ENCODE results near the gene ZNF425. TPM values are rescaled to one million over a fixed set of nuclear protein-coding genes. Genes with fewer than 3 reads are reported as not detected.

ZNF425 gene
- polyA plus RNA-seq, 3 donors = 0.15 to 0.17 TPM; not detected in 1

GRCh38 chr7:149153346-149153745 is 27.2 kb upstream of the ZNF425 start:
- Histone ChIP-seq H3K9me3 (replicated peaks in 1 of 2; ENCODE audit: control insufficient read depth in 1 of 2, insufficient read depth in 1 of 2, low read length in 2 of 2) (no peaks in the 10 kb centered on the region), H3K9ac (ENCODE audit: insufficient read depth, low read length, poor library complexity, severe bottlenecking) (no peak overlapping the region), H3K27ac (ENCODE audit: low read depth in 1 of 2, low read length in 2 of 2) (no peak overlapping the region), H3K79me2 (ENCODE audit: insufficient read depth, low read length) (peaks cover 66% of the 10 kb centered on the region), H3K4me1 (ENCODE audit: control insufficient read depth in 1 of 2, insufficient read depth in 2 of 2, low read length in 2 of 2) (peaks cover 6% of the 10 kb centered on the region in 2 donors), H4K20me1 (ENCODE audit: insufficient read depth, low read length) (peaks cover 32% of the 10 kb centered on the region), H3K4me2 (replicated peaks; ENCODE audit: extremely low read depth, low read length, poor library complexity, severe bottlenecking) (no peak overlapping the region), H3K36me3 (replicated peaks in 1 of 2; ENCODE audit: control insufficient read depth in 1 of 2, insufficient read depth in 2 of 2, low read length in 2 of 2) (peaks cover 21 to 48% of the 10 kb centered on the region in 2 donors), H3K4me3 (replicated peaks in 1 of 3; ENCODE audit: low read depth in 2 of 3, low read length in 3 of 3) (no peak overlapping the region), H2AFZ (ENCODE audit: insufficient read depth, low read depth, low read length, poor library complexity, severe bottlenecking) (no peak overlapping the region), H3K27me3 (ENCODE audit: control insufficient read depth in 2 of 2, insufficient read depth in 2 of 2, low read length in 2 of 2) (no peaks in the 10 kb centered on the region)
- Mint-ChIP-seq H3K27ac (no peak overlapping the region), H3K4me1 (peaks cover 9% of the 10 kb centered on the region), H3K36me3 (peaks cover 38 to 61% of the 10 kb centered on the region in 2 donors), H3K9me3 (peaks cover 0 to 3% (median 0%) of the 10 kb centered on the region in 7 donors), H3K4me3 (no peak overlapping the region), H3K27me3 (ENCODE audit: low read depth in 3 of 3) (no peaks in the 10 kb centered on the region)
- TF ChIP-seq CTCF (IDR thresholded peaks at IDR 0.05) = no peak
- no peak for DNase-seq
- WGBS (ENCODE audit: insufficient coverage) = 100% methylated on average over 1 of the region's 2 CpGs
- intact Hi-C loops (cut with micrococcal nuclease) = no loop called here

GRCh38 chr7:149150981-149151380 is 24.9 kb upstream of the ZNF425 start:
- H3K4me3 ChIP-seq (replicated peaks in 1 of 3; ENCODE audit: low read depth in 2 of 3, low read length in 3 of 3) = no peak overlapping the region
- peaks cover 11 to 12% of the 10 kb centered on the region in 2 donors for H3K4me1 ChIP-seq (ENCODE audit: control insufficient read depth in 1 of 2, insufficient read depth in 2 of 2, low read length in 2 of 2)
- H3K9ac ChIP-seq (ENCODE audit: insufficient read depth, low read length, poor library complexity, severe bottlenecking) = no peak overlapping the region
- no peak overlapping the region for H3K4me2 ChIP-seq (replicated peaks; ENCODE audit: extremely low read depth, low read length, poor library complexity, severe bottlenecking)
- no peaks in the 10 kb centered on the region for H3K27me3 Mint-ChIP-seq (ENCODE audit: low read depth in 3 of 3)
- H3K36me3 ChIP-seq (replicated peaks in 1 of 2; ENCODE audit: control insufficient read depth in 1 of 2, insufficient read depth in 2 of 2, low read length in 2 of 2) = peaks cover 17 to 30% of the 10 kb centered on the region in 2 donors
- no peaks in the 10 kb centered on the region for H3K9me3 ChIP-seq (replicated peaks in 1 of 2; ENCODE audit: control insufficient read depth in 1 of 2, insufficient read depth in 1 of 2, low read length in 2 of 2)
- peaks cover 0 to 3% (median 0%) of the 10 kb centered on the region in 7 donors for H3K9me3 Mint-ChIP-seq
- H3K36me3 Mint-ChIP-seq = peaks cover 27 to 38% of the 10 kb centered on the region in 2 donors
- H3K79me2 ChIP-seq (ENCODE audit: insufficient read depth, low read length) = peaks cover 66% of the 10 kb centered on the region
- intact Hi-C loops (cut with micrococcal nuclease) = no loop called here
- TF ChIP-seq CTCF (IDR thresholded peaks at IDR 0.05) = no peak
- WGBS (ENCODE audit: insufficient coverage) = 79% methylated on average over 4 of the region's 4 CpGs
- H3K27me3 ChIP-seq (ENCODE audit: control insufficient read depth in 2 of 2, insufficient read depth in 2 of 2, low read length in 2 of 2) = no peaks in the 10 kb centered on the region
- H3K4me1 Mint-ChIP-seq = peaks cover 20% of the 10 kb centered on the region
- H3K27ac ChIP-seq (ENCODE audit: low read depth in 1 of 2, low read length in 2 of 2) = no peak overlapping the region
- peaks cover 34% of the 10 kb centered on the region for H4K20me1 ChIP-seq (ENCODE audit: insufficient read depth, low read length)
- no peak overlapping the region for H3K4me3 Mint-ChIP-seq
- H2AFZ ChIP-seq (ENCODE audit: insufficient read depth, low read depth, low read length, poor library complexity, severe bottlenecking) = no peak overlapping the region
- H3K27ac Mint-ChIP-seq = peak overlapping the region in 3 of 7 donors; percentile 10 to 33 (median 30)
- DNase-seq = no peak
